Endothelial cell of umbilical vein (primary cell): ENCODE measurements around the gene LY6G6C. TPM values are rescaled to one million over a fixed set of nuclear protein-coding genes. Genes with fewer than 3 reads are reported as not detected.

Source experiments
- BruUV-seq: library from RNA; stranded (reverse); fragments of 400-500 nt; replicated peaks from 2 replicates; lab custom pipeline; 2021; lab: Mats Ljungman, UMichigan
- CTCF ChIA-PET: fragments of 300-600, 350-600 bp; sonication (Branson Sonifier 250); formaldehyde crosslinking; loops from one replicate; lab custom pipeline; 2021; ENCODE audit warnings: antibody characterized with exemption, inconsistent platforms; lab: Charles Lee
- POLR2A ChIA-PET: fragments of 300-600, 350-600 bp; sonication (Branson Sonifier 250); formaldehyde crosslinking; loops from one replicate; lab custom pipeline; 2021; ENCODE audit warnings: antibody characterized with exemption, inconsistent platforms; lab: Charles Lee
- DNase-seq: peaks from one replicate; pipeline ENCODE4 v3.0.0-alpha.2; 2011; ENCODE audit warnings: low read depth, low spot score
- FAIRE-seq: peaks from 2 replicates; lab custom pipeline; 2011; peaks lifted over from hg19 to GRCh38; lab: Jason Lieb, UNC
- H2AFZ ChIP-seq: 2 replicates; pipeline ENCODE4 v1.6.0; 2012; ENCODE audit warnings: low read depth, low read length, control low read depth, inconsistent platforms
- H3K27ac ChIP-seq: 2 replicates; pipeline ENCODE4 v1.5.1; 2011; ENCODE audit warnings: low read depth, mild to moderate bottlenecking, control low read depth, low read length, moderate library complexity; ENCODE audit not compliant: insufficient read depth
- H3K27me3 ChIP-seq, 2 experiments: 2 replicates each; pipeline versions ENCODE4 v1.6.0 to v1.6.1; 2011; ENCODE audit warnings: low read length in 2 of 2, mixed read lengths in 1 of 2; ENCODE audit not compliant: control insufficient read depth in 2 of 2, insufficient read depth in 2 of 2
- H3K36me3 ChIP-seq, 2 experiments: 2 replicates in 1 of 2; 3 replicates in 1 of 2; pipeline ENCODE4 v1.5.1; 2011; ENCODE audit warnings: low read length in 2 of 2, mild to moderate bottlenecking in 1 of 2, moderate library complexity in 1 of 2; ENCODE audit not compliant: control insufficient read depth in 2 of 2, insufficient read depth in 2 of 2; ENCODE audit errors: extremely low read depth in 1 of 2
- H3K4me1 ChIP-seq: 3 replicates; pipeline ENCODE4 v1.5.1; 2011; ENCODE audit warnings: mild to moderate bottlenecking, low read length; ENCODE audit not compliant: control insufficient read depth, insufficient read depth; ENCODE audit errors: extremely low read depth
- H3K4me2 ChIP-seq: 2 replicates; pipeline ENCODE4 v1.6.1; 2011; ENCODE audit warnings: low read length, control low read depth, mixed read lengths; ENCODE audit not compliant: insufficient read depth
- H3K4me3 ChIP-seq, 3 experiments: fragments of 200-600 bp in 1 of 3; sonication (generic), shearing (Covaris generic) in 1 of 3; replicated peaks in 1 of 3; 2 replicates each; pipeline ENCODE4 v1.5.1; 2011 to 2016; ENCODE audit warnings: control low read depth in 3 of 3, low read length in 3 of 3, mild to moderate bottlenecking in 2 of 3, inconsistent platforms in 1 of 3, low read depth in 1 of 3, moderate library complexity in 1 of 3; ENCODE audit not compliant: insufficient read depth in 1 of 3
- H3K79me2 ChIP-seq: 2 replicates; pipeline ENCODE4 v1.6.0; 2012; ENCODE audit warnings: low read length, inconsistent platforms; ENCODE audit not compliant: control insufficient read depth, insufficient read depth
- H3K9ac ChIP-seq: replicated peaks from 2 replicates; pipeline ENCODE3; 2011; ENCODE audit warnings: low read length, control low read depth; ENCODE audit not compliant: insufficient read depth; ENCODE audit errors: extremely low read depth
- H3K9me1 ChIP-seq: replicated peaks from 3 replicates; pipeline ENCODE4 v1.6.0; 2011; ENCODE audit warnings: mild to moderate bottlenecking, low read length; ENCODE audit not compliant: control insufficient read depth, insufficient read depth; ENCODE audit errors: extremely low read depth
- H3K9me3 ChIP-seq: replicated peaks from 2 replicates; pipeline ENCODE4 v1.5.1; 2012; ENCODE audit warnings: low read length, inconsistent platforms; ENCODE audit not compliant: control insufficient read depth, insufficient read depth
- H4K20me1 ChIP-seq: replicated peaks from 2 replicates; pipeline ENCODE3; 2011; ENCODE audit warnings: mild to moderate bottlenecking, low read length; ENCODE audit not compliant: control insufficient read depth, insufficient read depth; ENCODE audit errors: extremely low read depth
- EZH2 ChIP-seq: IDR thresholded peaks from 2 replicates; pipeline ENCODE4 v1.6.1; 2012; ENCODE audit warnings: borderline replicate concordance, low read depth, mild to moderate bottlenecking, moderate library complexity, low read length, inconsistent platforms; ENCODE audit not compliant: severe bottlenecking
- FOS ChIP-seq: IDR thresholded peaks from 2 replicates; pipeline ENCODE4 v1.6.1; 2011; ENCODE audit warnings: mild to moderate bottlenecking, low read length, moderate library complexity, borderline replicate concordance; ENCODE audit not compliant: insufficient read depth
- GATA2 ChIP-seq: IDR thresholded peaks from 2 replicates; pipeline ENCODE4 v1.7.0; 2011; ENCODE audit warnings: low read depth, mild to moderate bottlenecking, moderate library complexity, mixed read lengths, low read length; ENCODE audit not compliant: insufficient read length, insufficient read depth
- JUN ChIP-seq: IDR thresholded peaks from 2 replicates; pipeline ENCODE4 v1.6.1; 2011; ENCODE audit warnings: borderline replicate concordance, low read depth; ENCODE audit not compliant: insufficient read length, insufficient read depth
- MAX ChIP-seq: IDR thresholded peaks from 2 replicates; pipeline ENCODE4 v1.6.1; 2011; ENCODE audit not compliant: insufficient read depth, insufficient read length
- MYC ChIP-seq: IDR thresholded peaks from one replicate; pipeline ENCODE4 v1.6.1; 2011; ENCODE audit warnings: mild to moderate bottlenecking, low read depth, low read length
- POLR2A ChIP-seq: IDR thresholded peaks from 2 replicates; pipeline ENCODE4 v1.6.1; 2012; ENCODE audit warnings: low read depth, mild to moderate bottlenecking, control low read depth, low read length
- POLR2AphosphoS5 ChIP-seq: IDR thresholded peaks from 2 replicates; pipeline ENCODE4 v1.6.1; 2012; ENCODE audit warnings: low read depth, mild to moderate bottlenecking, control low read depth, low read length, moderate library complexity; ENCODE audit not compliant: insufficient read depth
- dilution Hi-C: fragments of 300-500 bp; cut with MboI; formaldehyde crosslinking; loops from one replicate; pipeline ENCODE4 v1.15.0; 2019; ENCODE audit warnings: low sequenced_read_pairs; ENCODE audit not compliant: extremely low pct_ligation_motif_present
- intact Hi-C: fragments of 100-400 bp; cut with micrococcal nuclease; formaldehyde crosslinking; loops from one replicate; pipeline ENCODE4 v1.10.0; 2022
- polyA plus RNA-seq, 4 experiments: library from polyadenylated mRNA; depleted of rRNA in 3 of 4; stranded (reverse) in 3 of 4; unstranded in 1 of 4; fragments of >200 nt; gene quantifications; 2 replicates each; pipeline versions ENCODE4 v1.2.1 to v1.2.3, GENCODE V29; 2011 to 2012; ENCODE audit warnings: missing spikeins in 1 of 4
- total RNA-seq: library from RNA; stranded (reverse); gene quantifications from 2 replicates; pipeline ENCODE4 v1.2.3, GENCODE V29; 2021
- TF ChIP-seq, protein P1 (sequence below), 2 donors: IDR thresholded peaks; 1 replicate in 1 of 2; 2 replicates in 1 of 2; pipeline ENCODE4 v1.5.1; 2011; ENCODE audit warnings: low read length in 2 of 2, mild to moderate bottlenecking in 2 of 2, moderate library complexity in 2 of 2, control low read depth in 1 of 2, inconsistent platforms in 1 of 2, low read depth in 1 of 2; ENCODE audit not compliant: insufficient read depth in 1 of 2; ENCODE audit errors: extremely low read depth in 1 of 2

LY6G6C gene
- total and polyA plus RNA-seq, 2 donors (not counting 3 experiments of a cell fraction or from before 2014, with no cell fraction given): 0.33 TPM; not detected in 1

GRCh38 chr6:31742894-31743293 lies 21.3 kb upstream of the LY6G6C start:
- Histone ChIP-seq H3K9ac (no peak overlapping the region), H3K27ac (no peak overlapping the region), H3K4me2 (no peak overlapping the region), H3K27me3 (no peaks in the 10 kb centered on the region), H4K20me1 (no peaks in the 10 kb centered on the region), H2AFZ (no peak overlapping the region), H3K36me3 (no peaks in the 10 kb centered on the region), H3K4me3 (no peak overlapping the region), H3K4me1 (peaks cover 16% of the 10 kb centered on the region), H3K9me1 (no peaks in the 10 kb centered on the region), H3K79me2 (peaks cover 3% of the 10 kb centered on the region), H3K9me3 (no peaks in the 10 kb centered on the region)
- POLR2A ChIA-PET: interaction anchor here (0.5 kb wide), 1 partner anchor 1128 kb away, joined by 3 read pairs; no protein-coding TSS in a partner anchor
- DNase-seq (no peak), FAIRE-seq (no peak)
- no TSS peak for BruUV-seq
- CTCF ChIA-PET: interaction anchor here (1.0 kb wide), 1 partner anchor 43 kb away, joined by 4 read pairs; no protein-coding TSS in a partner anchor
- dilution Hi-C loops (no loop called here), intact Hi-C loops (no loop called here)
- TF ChIP-seq JUN (no peak), POLR2A (no peak), GATA2 (no peak), MYC (no peak), POLR2AphosphoS5 (no peak), EZH2 (no peak), FOS (no peak), MAX (no peak)
- TF ChIP-seq, protein P1, sequence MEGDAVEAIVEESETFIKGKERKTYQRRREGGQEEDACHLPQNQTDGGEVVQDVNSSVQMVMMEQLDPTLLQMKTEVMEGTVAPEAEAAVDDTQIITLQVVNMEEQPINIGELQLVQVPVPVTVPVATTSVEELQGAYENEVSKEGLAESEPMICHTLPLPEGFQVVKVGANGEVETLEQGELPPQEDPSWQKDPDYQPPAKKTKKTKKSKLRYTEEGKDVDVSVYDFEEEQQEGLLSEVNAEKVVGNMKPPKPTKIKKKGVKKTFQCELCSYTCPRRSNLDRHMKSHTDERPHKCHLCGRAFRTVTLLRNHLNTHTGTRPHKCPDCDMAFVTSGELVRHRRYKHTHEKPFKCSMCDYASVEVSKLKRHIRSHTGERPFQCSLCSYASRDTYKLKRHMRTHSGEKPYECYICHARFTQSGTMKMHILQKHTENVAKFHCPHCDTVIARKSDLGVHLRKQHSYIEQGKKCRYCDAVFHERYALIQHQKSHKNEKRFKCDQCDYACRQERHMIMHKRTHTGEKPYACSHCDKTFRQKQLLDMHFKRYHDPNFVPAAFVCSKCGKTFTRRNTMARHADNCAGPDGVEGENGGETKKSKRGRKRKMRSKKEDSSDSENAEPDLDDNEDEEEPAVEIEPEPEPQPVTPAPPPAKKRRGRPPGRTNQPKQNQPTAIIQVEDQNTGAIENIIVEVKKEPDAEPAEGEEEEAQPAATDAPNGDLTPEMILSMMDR (IDR thresholded peaks at IDR 0.05; ENCODE audit: extremely low read depth in 1 of 2, insufficient read depth in 1 of 2, low read depth in 1 of 2, low read length in 2 of 2): no peak
